Esophagus squamous epithelium (tissue), 5 donors: Measurements from ENCODE around the gene COL27A1. TPM values are rescaled to one million over a fixed set of nuclear protein-coding genes. Genes with fewer than 3 reads are reported as not detected.
A peak's percentile ranks its signal among the peaks of the same experiment; 100 is the strongest.

Experiments used
- DNase-seq: peaks from one replicate; lab custom pipeline; 2025; lab: John Stamatoyannopoulos, UW
- H3K27ac ChIP-seq, 4 donors: fragments of 200-600 bp; sonication (generic); one replicate each; pipeline ENCODE4 v1.5.1; 2016 to 2019; ENCODE audit warnings: mild to moderate bottlenecking in 1 of 4
- H3K27me3 ChIP-seq, 4 donors: fragments of 200-600 bp; sonication (generic); 1 replicate in 3 of 4; 2 replicates in 1 of 4; pipeline versions ENCODE4 v1.5.1 to v1.6.0; 2017 to 2021; ENCODE audit warnings: antibody characterized with exemption in 1 of 4
- H3K36me3 ChIP-seq, 3 donors: fragments of 200-600 bp; sonication (generic); one replicate each; pipeline ENCODE4 v1.5.1; 2016 to 2019
- H3K4me1 ChIP-seq, 3 donors: fragments of 200-600 bp; sonication (generic); one replicate each; pipeline ENCODE4 v1.5.1; 2017 to 2019
- H3K4me3 ChIP-seq, 4 donors: fragments of 200-600 bp; sonication (generic); 1 replicate in 3 of 4; 2 replicates in 1 of 4; pipeline ENCODE4 v1.5.1; 2016 to 2019; ENCODE audit warnings: mild to moderate bottlenecking in 2 of 4, moderate library complexity in 1 of 4
- H3K9me3 ChIP-seq, 3 donors: fragments of 200-600 bp; sonication (generic); one replicate each; pipeline ENCODE4 v1.5.1; 2016 to 2019
- CTCF ChIP-seq, 6 experiments: fragments of 450-650 bp in 4 of 6; fragments of 200-600 bp in 2 of 6; sonication (generic) in 2 of 6; IDR thresholded peaks; one replicate each; pipeline ENCODE4 v1.5.1; 2016 to 2019; ENCODE audit warnings: antibody characterized with exemption in 6 of 6, mild to moderate bottlenecking in 4 of 6, moderate library complexity in 4 of 6
- POLR2A ChIP-seq, 4 donors: fragments of 450-650 bp; IDR thresholded peaks; one replicate each; pipeline ENCODE4 v1.6.1; 2017; ENCODE audit warnings: antibody characterized with exemption in 4 of 4, mild to moderate bottlenecking in 4 of 4, moderate library complexity in 3 of 4
- WGBS, 2 donors: methylation state at CpG; one replicate each; pipeline ENCODE4 v1.1.5; 2018; 5-methylcytosine and 5-hydroxymethylcytosine counted together
- intact Hi-C: fragments of 100-400 bp; cut with DNase I; formaldehyde crosslinking; loops from one replicate; pipeline ENCODE4 v1.15.0; 2022
- total RNA-seq, 4 donors: library from RNA; depleted of rRNA; stranded (reverse); fragments of >200 nt; gene quantifications; one replicate each; pipeline ENCODE4 v1.1.0, GENCODE V29; 2016
- donor health status: DM: yes; HTN: yes; CAD: no.

Gene COL27A1
- total RNA-seq, 4 donors from 2014 or later, result 7.5 to 34.0 (median 12.0) TPM

DNA sequence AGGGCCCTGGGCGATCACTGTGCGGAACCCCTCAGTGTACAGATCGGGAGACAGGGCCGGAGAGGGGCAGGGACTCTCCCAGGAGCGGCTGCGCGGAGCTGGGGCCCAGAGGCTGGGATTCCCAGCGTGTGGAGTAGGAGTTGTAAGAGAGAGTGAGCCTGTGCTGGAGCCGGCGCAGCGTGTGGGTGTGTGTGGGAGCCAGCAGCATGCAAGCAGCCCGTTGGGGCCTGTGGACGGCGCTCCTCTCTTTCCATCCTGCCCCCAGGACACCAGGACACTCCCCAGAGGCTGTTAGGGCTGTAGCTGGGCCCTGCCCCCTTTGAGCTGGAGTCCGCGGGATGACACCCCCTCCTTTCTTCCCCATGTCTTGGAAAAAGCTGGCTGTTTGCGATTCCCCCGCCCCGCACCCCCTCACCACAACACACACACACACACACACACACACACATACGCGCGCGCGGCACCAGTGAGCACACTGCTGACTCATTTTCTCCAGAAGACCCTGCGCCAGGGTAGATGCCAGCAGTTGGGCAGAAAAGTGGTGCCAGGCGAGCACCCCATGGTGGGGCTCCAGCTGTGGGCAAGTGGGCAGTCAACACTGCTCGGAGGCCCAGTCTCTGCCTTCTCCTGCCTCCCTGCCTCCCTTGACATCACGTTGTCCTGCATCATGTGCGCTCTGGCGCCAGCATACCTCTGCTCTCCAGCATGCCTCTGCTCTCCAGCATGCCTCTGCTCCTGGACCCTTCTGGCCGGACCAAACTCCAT is 1.5 kb downstream of the COL27A1 start:
- Histone ChIP-seq H3K36me3 (no peaks in the 10 kb centered on the region), H3K27me3 (peaks cover 0 to 46% (median 6%) of the 10 kb centered on the region in 4 donors), H3K9me3 (no peaks in the 10 kb centered on the region), H3K4me3 (peak overlapping the region; percentile 40 to 71 (median 65)), H3K27ac (peak overlapping the region; percentile 52 to 83 (median 74)), H3K4me1 (peaks cover 21 to 57% (median 29%) of the 10 kb centered on the region in 3 donors)
- intact Hi-C loops, result loop anchor here (5.0 kb wide), 1 partner anchor 130 kb away; no protein-coding TSS in a partner anchor
- no peak for DNase-seq
- TF ChIP-seq POLR2A (IDR thresholded peaks at IDR 0.05) (no peak), CTCF (IDR thresholded peaks at IDR 0.05) (no peak)
- 22 to 36% methylated on average over 8 to 16 of the region's 31 CpGs for WGBS, 2 donors

DNA sequence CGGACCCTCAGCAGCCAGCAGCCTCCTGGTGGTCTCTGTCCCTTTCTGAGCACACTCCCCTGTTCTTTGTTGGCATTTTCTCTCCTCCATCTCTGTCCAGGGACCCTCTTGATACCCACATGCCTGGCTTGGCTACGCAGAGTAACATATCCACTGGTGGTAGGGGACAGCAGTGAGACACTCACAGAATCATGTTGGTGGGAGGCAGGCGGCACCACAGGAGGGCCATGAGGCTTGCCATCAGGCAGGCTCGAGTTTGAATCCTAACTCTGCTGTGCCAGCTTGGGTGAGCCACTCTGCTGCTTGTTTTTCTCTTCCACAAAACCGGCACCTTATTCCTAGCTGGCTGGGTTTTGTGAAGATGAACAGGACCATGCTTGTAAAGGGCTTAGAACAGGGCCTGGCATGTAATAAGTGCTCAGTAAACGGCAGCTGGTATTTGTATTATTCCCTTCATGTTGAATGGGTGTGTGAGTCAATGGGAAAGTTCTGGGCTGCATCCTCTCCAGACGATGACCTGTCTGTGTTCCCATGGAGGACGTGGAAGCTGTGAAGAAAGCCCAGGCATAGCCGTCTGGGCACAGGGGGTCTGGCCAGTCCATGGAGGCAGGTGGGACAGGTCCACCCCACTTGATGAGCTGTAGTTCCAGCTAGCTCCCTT is 2.3 kb downstream of the COL27A1 start:
- peaks cover 0 to 38% (median 6%) of the 10 kb centered on the region in 4 donors for H3K27me3 ChIP-seq
- H3K36me3 ChIP-seq, result no peaks in the 10 kb centered on the region
- peaks cover 25 to 61% (median 29%) of the 10 kb centered on the region in 3 donors for H3K4me1 ChIP-seq
- H3K4me3 ChIP-seq, result peak overlapping the region in 1 of 4 donors; percentile 70
- TF ChIP-seq CTCF (IDR thresholded peaks at IDR 0.05), result no peak
- TF ChIP-seq POLR2A (IDR thresholded peaks at IDR 0.05), result no peak
- peak overlapping the region; percentile 20 to 83 (median 64) for H3K27ac ChIP-seq
- WGBS, 2 donors, result 26 to 47% methylated on average over 9 of the region's 9 CpGs
- DNase-seq, result no peak
- intact Hi-C loops, result loop anchor here (5.0 kb wide), 1 partner anchor 130 kb away; no protein-coding TSS in a partner anchor
- no peaks in the 10 kb centered on the region for H3K9me3 ChIP-seq

GRCh38 chr9:114158482-114159130 is 3.3 kb downstream of the COL27A1 start:
- 69 to 86% methylated on average over 3 to 6 of the region's 10 CpGs for WGBS, 2 donors
- TF ChIP-seq CTCF (IDR thresholded peaks at IDR 0.05) (no peak), POLR2A (IDR thresholded peaks at IDR 0.05) (no peak)
- no peak overlapping the region for H3K27ac ChIP-seq
- peaks cover 25 to 68% (median 36%) of the 10 kb centered on the region in 3 donors for H3K4me1 ChIP-seq
- no peaks in the 10 kb centered on the region for H3K36me3 ChIP-seq
- H3K9me3 ChIP-seq, result no peaks in the 10 kb centered on the region
- intact Hi-C loops, result loop anchor here (5.0 kb wide), 1 partner anchor 129 kb away; no protein-coding TSS in a partner anchor
- H3K4me3 ChIP-seq, result no peak overlapping the region
- no peak for DNase-seq
- H3K27me3 ChIP-seq, result peaks cover 0 to 28% (median 6%) of the 10 kb centered on the region in 4 donors

- WGBS, 2 donors, result 35 to 47% methylated on average over 2 to 3 of the region's 3 CpGs
- TF ChIP-seq CTCF (IDR thresholded peaks at IDR 0.05) (no peak), POLR2A (IDR thresholded peaks at IDR 0.05) (no peak)
Observed at GRCh38 chr9:114159691-114160090, 4.4 kb downstream of the COL27A1 start.

More at GRCh38 chr9:114159691-114160090, 4.4 kb downstream of the COL27A1 start:
- Histone ChIP-seq H3K27me3 (peaks cover 0 to 17% (median 1%) of the 10 kb centered on the region in 4 donors), H3K36me3 (no peaks in the 10 kb centered on the region), H3K27ac (no peak overlapping the region), H3K9me3 (no peaks in the 10 kb centered on the region), H3K4me3 (no peak overlapping the region), H3K4me1 (peaks cover 15 to 65% (median 33%) of the 10 kb centered on the region in 3 donors)
- intact Hi-C loops, result loop anchor here (5.0 kb wide), 1 partner anchor 128 kb away; no protein-coding TSS in a partner anchor
- no peak for DNase-seq
